Stimulated activated CD4-positive, alpha-beta T cell treated with anti-CD3 and anti-CD28 coated beads, Interleukin-15, amount 100 ng/mL, for 1 hour (primary cell): ENCODE measurements around the gene CDC20.

ENCODE experiments used
- DNase-seq, 2 donors: peaks; one replicate each; pipeline ENCODE4 v3.0.0-alpha.2; 2020; ENCODE audit warnings: low read depth in 1 of 2, low spot score in 1 of 2

CDC20 gene

GRCh38 chr1:43327549-43328292, 31.1 kb upstream of the CDC20 start:
- no peak for DNase-seq

GRCh38 chr1:43329995-43330751, 28.6 kb upstream of the CDC20 start:
- DNase-seq: peak in 1 of 2 donors; percentile 43

GRCh38 chr1:43331688-43332087, 27.1 kb upstream of the CDC20 start:
- no peak for DNase-seq

- DNase-seq: no peak
Observed at GRCh38 chr1:43334453-43335205, 24.2 kb upstream of the CDC20 start.

GRCh38 chr1:43337588-43337987, 21.2 kb upstream of the CDC20 start, which contains the start of gene MPL:
Gene MPL (plus strand): TSS chr1:43337818. CDS start chr1:43337849, 31 bp downstream.
- no peak for DNase-seq

GRCh38 chr1:43338001-43338400, 20.8 kb upstream of the CDC20 start:
- no peak for DNase-seq

- DNase-seq: no peak
Observed at GRCh38 chr1:43339584-43340232, 19.1 kb upstream of the CDC20 start.

GRCh38 chr1:43340559-43340958, 18.2 kb upstream of the CDC20 start:
- DNase-seq: no peak

GRCh38 chr1:43344267-43344850, 14.4 kb upstream of the CDC20 start:
- DNase-seq: no peak

GRCh38 chr1:43345120-43345519, 13.7 kb upstream of the CDC20 start:
- DNase-seq: no peak

- DNase-seq: no peak
Observed at GRCh38 chr1:43346636-43347035, 12.1 kb upstream of the CDC20 start.

GRCh38 chr1:43348343-43348808, 10.4 kb upstream of the CDC20 start:
- no peak for DNase-seq

- DNase-seq: peak in 1 of 2 donors; percentile 31
Observed at GRCh38 chr1:43348809-43349593, 9.8 kb upstream of the CDC20 start.

GRCh38 chr1:43349594-43350306, 9.0 kb upstream of the CDC20 start:
- no peak for DNase-seq

GRCh38 chr1:43350976-43351375, 7.8 kb upstream of the CDC20 start:
- DNase-seq: no peak

GRCh38 chr1:43351421-43352350, 7.1 kb upstream of the CDC20 start:
- no peak for DNase-seq

GRCh38 chr1:43352351-43352705, 6.5 kb upstream of the CDC20 start:
- no peak for DNase-seq

- no peak for DNase-seq
Observed at GRCh38 chr1:43352881-43353280, 5.9 kb upstream of the CDC20 start.
